GM18517 (cell line): ENCODE data around the gene SPINK4.

Experiments
- ATAC-seq: cut with Tn5 transposase; IDR thresholded peaks from one replicate; pipeline ENCODE4 v1.9.1; 2021; ENCODE audit warnings: mild to moderate bottlenecking, moderate library complexity; ENCODE audit not compliant: unreplicated experiment

Gene SPINK4

GRCh38 chr9:33239921-33240320, at the start of gene SPINK4:
Gene SPINK4, plus strand, starts transcription at chr9:33240167. Its CDS starts 42 bp downstream, at chr9:33240209.
- no peak for ATAC-seq

GRCh38 chr9:33192493-33193255, 47.3 kb upstream of the SPINK4 start:
- ATAC-seq, result no peak

- no peak for ATAC-seq
Observed at GRCh38 chr9:33193818-33194217, 46.1 kb upstream of the SPINK4 start.

DNA sequence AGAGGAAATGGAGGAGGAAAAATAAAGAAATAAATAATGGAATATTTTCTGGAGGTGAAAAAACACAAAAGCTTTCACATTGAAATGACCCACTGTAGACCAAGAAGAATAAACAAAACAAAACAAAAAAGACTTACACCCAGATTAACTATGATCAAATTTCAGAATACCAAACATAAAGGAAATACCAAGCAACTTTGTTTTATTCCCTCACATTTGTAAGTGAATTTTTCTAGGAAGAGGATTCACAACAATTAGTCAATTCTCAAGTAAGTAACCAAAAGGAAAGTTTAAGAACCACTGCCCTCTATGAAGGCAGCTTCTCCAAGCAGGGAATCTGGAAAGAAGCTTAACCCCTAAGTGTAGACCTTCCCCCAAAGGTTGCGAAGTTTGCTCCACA, 43.2 kb upstream of the SPINK4 start:
- no peak for ATAC-seq

DNA sequence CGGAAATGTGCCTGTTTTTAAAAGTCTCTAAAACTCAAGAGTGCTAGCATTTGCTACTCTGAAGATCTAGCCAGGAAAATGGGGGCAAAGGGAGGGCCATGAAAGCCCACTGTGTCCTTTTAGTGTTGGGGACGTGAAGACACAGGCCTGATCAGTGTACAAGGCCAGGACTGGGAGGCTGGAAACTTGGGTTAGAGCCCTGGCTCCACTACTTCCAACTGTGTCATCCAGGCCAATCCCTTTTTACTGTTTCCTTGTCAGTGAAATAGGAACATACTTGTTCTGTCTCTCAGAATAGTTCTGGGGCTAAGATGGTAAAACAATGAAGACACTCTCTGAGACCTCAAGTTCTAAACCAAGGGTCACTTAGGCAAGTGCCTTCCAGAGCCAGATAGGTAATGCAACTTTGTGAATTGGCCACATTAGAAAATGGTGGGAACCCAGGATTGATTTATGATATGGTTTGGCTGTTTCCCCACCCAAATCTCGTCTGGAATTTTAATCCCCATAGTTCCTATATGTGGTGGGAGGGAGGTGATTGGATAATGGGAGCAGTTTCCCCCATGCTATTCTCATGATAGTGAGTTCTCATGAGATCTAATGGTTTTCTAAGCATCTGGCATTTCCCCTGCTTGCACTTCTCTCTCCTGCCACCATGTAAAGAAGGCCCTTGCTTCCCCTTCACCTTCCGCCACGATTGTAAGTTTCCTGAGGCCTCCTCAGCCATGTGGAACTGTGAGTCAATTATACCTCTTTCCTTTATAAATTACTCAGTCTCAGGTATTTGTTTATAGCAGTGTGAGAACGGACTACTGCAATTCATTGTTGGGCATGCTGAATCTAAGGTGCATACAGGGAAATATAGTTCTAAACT, 42.5 kb upstream of the SPINK4 start:
- no peak for ATAC-seq

- no peak for ATAC-seq
Observed at GRCh38 chr9:33198165-33198564, 41.8 kb upstream of the SPINK4 start.

DNA sequence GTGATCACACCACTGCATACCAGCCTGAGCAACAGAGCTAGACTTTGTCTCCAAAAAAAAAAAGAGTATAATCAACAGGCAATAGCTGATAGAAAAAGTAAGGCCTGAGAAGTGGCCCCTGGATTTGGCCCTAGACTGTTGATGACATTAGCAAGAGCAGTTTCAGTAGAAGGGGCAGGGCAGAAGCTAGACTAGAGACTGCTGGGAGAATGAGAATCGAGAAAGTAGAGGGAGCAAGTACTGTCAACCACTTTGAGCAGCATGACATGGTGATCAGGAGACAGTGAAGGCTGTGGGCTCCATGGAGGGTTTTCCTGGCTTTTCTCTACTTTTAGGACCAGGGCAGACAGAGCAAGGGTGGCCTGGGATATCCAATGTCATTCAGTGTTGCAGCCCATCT, 37.9 kb upstream of the SPINK4 start:
- ATAC-seq, result peak; percentile 55

- ATAC-seq, result peak; percentile 99
Observed at GRCh38 chr9:33202552-33203201, 37.3 kb upstream of the SPINK4 start.

DNA sequence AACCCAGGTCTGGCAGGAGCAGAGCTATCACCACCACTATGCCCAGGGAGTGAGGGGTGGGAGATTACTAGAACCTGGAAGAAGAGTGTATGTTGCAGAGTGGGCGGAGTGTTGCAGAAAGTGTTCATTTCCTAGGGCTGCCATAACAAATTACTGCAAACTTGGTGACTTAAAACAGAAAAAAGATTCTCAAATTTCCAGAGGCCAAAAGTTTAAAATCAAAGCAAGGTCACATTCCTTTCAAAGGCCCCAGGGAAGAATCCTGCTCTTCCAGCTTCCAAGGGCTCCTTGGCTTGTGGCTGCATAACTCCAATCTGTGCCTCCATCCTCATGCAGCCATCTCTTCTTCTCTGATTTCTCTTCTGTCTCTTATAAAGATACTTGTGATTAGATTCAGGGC, 30.6 kb upstream of the SPINK4 start:
- ATAC-seq, result no peak

DNA sequence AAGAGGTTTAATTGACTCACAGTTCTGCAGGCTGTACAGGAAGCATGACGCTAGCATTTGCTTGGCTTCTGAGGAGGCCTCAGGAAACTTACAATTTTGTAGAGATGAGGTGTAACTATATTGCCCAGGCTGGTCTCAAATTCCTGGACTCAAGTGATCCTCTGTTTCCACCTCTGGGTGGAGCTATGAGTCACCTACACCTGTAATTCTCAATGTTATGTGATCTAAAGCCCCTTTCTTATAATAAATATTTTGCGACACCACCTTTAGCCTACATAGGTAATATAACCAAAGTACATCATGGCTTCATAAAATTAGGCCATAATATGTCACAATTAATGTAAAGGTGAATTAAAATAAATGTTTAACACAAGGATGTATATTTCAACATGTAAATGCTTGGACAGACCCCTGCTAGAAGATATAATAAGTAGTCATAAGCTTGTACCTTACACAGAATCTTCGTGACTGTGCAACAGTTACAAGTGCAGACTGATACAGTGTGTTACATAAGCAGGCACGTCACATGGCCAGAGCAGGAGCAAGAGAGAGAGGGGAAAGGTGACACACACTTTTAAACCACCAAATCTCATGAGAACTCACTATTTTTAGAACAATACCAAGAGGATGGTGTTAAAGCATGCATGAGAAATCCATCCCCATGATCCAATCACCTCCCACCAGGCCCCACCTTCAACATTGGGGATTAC, 29.8 kb upstream of the SPINK4 start:
- no peak for ATAC-seq

DNA sequence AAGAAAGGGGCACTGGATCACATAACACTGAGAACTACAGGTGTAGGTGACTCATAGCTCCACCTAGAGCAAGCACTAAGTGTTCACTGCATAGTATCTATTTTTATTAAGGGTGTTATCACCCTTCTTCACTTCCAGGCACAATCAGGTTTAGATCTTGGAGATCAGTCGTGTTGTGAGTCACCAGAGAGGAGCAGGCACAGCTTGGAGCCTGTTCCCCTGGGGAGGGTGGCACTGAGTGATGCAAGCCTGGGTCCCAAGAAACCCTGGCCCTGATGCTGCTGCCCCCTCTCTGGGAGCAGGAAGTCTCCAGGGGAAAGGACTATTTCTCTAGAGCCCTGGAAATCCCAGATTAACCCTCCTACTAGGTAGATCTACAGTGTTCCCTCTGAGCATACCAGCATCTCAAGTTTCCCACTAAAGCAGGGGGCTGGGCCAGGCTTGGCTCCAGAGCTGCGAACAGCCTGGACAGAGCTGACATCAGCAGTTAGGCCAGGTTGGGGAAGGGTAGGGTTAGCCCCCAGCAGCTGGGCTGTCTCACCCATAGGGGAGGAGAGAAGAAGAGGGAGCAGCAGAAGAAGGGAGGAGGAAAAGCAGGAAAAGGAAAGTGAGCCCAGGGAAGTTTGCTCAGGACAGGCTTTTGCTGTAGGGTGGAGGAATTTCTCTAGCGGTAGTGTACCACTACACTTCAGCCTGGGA, 28.1 kb upstream of the SPINK4 start:
- ATAC-seq, result no peak

GRCh38 chr9:33220681-33221567, 19.0 kb upstream of the SPINK4 start:
- ATAC-seq, result no peak

GRCh38 chr9:33221568-33221884, 18.4 kb upstream of the SPINK4 start:
- ATAC-seq, result no peak

- no peak for ATAC-seq
Observed at GRCh38 chr9:33222031-33222430, 17.9 kb upstream of the SPINK4 start.

DNA sequence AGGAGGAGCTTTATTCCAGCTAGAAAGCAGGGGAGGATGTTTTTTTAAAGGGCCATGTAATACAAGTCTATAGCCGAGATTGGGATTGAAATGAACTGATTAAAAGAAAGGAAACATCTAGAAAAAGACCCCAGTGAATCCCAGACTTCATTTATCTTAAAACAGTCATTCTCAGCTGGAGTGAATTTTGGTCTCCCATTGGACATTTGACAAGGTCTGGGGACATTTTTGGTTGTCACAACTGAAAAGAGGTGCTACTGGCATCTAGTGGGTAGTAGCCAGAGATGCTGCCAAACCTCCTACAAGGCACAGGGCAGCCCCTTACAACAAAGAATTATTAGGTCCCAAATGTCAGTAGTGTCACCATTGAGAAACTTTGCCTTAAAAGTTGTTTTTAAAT, 16.3 kb upstream of the SPINK4 start:
- no peak for ATAC-seq

GRCh38 chr9:33225319-33226147, 14.4 kb upstream of the SPINK4 start:
- ATAC-seq, result no peak

GRCh38 chr9:33227008-33227398, 13.0 kb upstream of the SPINK4 start:
- ATAC-seq, result peak; percentile 60

DNA sequence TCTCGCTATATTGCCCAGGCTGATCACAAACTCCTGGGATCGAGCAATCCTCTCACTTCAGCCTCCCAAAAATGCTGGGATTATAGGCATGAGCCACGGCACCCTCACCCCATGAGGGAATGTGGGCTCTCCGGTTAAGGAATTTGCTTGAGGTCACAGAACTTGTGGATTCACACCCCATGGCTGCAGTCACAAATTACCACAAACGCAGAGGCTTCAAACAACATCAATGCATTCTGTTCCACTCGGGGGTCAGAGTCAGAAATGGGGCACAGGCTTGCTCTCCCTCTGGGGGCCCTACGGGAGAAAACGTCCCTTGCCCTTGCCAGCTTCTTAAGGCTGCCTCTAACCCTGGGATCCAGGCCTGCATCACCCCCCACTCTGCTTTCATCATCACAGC, 12.2 kb upstream of the SPINK4 start:
- no peak for ATAC-seq

- ATAC-seq, result no peak
Observed at GRCh38 chr9:33228606-33229005, 11.4 kb upstream of the SPINK4 start.
